D341Med (cell line): ENCODE measurements around the gene RAB30.

Experiments
- DNase-seq: peaks from one replicate; pipeline ENCODE4 v3.0.0; 2012; ENCODE audit warnings: low spot score

The RAB30 gene

DNA sequence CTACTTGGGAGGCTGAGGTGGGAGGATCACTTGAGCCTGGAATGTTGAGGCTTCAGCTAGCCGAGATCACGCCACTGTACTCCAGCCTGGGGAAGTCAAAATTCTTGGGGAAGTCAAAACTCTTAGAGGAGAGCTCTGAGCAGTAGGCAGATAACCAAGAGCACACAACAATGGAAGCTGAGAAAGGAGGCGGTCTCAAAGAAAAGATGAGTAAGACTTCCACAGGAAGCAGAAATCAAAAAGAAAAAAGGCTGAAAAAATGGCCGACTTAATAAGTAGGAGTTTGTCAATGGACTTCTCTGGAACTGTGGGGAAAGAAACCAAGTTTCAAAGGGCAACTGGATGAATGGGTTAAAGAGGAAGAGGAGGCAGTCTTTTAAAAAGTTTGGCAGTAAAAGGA, 32.1 kb downstream of the RAB30 start:
- no peak for DNase-seq

DNA sequence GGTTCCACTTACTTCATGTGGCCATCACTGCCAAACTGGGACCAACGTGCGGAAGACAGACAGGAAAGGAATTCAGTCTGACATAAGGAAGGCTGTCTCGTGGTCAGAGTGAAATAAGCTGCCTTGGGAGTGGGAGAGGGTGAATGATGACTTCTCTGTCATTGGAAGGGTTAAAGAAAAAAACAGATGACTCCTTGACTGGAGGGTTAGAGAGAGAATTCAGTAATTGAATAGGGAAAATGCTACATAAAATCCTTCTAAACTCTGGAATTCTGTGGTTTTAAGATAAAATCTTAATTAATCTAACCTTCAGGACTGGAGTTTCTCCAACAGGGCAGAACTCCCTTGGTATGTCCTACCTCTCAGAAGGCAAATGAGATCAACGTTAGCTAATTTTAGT, 33.8 kb downstream of the RAB30 start:
- DNase-seq = no peak

DNA sequence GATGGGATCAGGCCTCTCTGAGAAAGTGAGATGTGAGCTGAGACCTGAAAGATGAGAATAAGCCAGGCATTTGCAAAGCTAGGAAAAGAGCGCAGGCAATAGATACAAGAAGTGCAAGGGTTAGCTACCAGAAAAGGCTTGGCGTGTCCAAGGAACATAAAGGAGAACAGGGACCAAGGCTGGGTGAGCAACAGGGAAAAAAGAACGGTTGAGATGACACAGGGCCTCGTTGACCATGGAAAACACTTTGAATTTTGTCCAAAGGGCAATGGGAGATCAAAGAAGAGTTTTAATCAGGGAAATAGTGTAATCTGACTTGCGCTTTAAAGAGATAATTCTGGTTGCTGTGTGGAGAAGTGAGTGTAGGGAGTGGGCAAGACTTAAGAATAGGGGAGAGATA, 35.0 kb downstream of the RAB30 start:
- no peak for DNase-seq

DNA sequence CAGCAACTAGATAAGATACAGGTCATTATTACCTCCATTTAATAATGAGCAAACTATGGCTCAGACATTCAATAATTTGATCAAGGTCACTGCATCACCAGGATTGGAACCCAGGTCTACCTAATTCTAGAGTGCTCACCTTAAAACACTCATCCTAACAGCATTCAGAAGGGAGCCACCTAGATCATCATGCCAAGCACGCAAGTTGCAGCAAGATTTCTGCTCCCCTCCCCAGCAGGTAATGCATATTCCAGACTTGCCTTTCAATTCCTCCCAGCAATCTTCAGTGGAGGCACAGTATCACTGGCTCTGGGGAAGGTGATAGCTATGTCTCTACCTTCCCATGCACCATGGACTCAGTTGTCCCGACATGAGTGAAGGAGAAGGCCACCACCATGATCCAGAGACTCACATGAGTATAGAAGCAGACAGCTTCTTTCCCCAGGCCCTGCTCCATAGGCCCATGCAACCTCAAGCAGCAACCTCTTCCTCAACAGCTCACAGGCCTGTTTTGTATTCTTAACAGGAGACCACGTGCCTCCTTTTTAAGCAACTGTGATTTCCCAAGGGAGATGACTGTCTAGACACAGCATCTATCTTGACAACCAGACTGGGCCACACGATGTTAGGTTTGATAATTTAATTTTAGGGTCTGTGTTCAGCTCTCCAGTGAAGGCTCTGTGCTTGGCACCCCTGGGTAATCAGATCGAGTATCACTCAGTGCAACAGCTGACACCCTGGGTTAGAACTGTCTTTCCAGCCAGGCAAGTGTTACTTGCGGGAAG, 36.4 kb downstream of the RAB30 start:
- DNase-seq = no peak

DNA sequence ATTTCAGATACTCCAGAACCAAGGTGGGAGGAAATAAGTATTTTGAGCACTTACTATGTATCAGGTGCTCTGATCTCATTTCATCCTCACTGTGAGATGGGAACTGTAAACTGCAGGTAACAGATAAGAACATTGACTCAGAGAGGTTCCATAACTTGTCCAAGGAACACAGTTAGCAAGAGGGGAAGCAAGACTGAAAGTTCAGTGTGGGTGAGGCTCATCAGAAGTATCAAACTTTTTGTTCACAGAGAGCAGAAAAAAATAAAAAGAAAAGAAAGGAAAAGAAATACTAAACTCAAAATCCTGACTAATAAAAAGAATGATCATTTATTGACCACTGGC, 37.1 kb downstream of the RAB30 start:
- DNase-seq = no peak

GRCh38 chr11:83033972-83034672, 37.6 kb downstream of the RAB30 start:
- peak; percentile 50 for DNase-seq

GRCh38 chr11:83033371-83033770, 38.3 kb downstream of the RAB30 start:
- DNase-seq = no peak

GRCh38 chr11:83031127-83031526, 40.6 kb downstream of the RAB30 start:
- DNase-seq = no peak

GRCh38 chr11:83027794-83028193, 43.9 kb downstream of the RAB30 start:
- no peak for DNase-seq

- no peak for DNase-seq
These were observed 44.4 kb downstream of the RAB30 start for GRCh38 chr11:83027289-83027688.

GRCh38 chr11:83026229-83026628, 45.5 kb downstream of the RAB30 start:
- no peak for DNase-seq

DNA sequence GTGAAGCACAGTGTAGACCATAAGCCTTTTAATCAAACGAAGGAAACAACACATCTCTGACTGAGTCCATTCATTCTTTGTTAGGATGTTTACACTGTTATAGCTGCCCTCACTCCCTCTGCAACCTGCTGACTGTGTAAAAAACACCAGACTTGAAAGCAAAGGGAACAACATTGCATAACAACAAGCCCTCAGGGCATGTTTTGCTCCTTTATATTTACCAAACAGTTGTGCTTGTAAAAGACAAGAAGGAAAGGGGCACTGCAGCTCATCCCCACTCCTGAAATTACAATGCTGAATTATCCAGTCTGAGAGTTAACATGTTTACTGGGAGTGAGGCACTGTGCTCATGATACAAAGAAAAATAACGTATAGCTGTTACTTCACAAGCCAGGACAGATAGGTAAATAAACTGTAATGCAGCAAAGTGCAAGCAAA, 46.4 kb downstream of the RAB30 start:
- DNase-seq = no peak

GRCh38 chr11:83024270-83024854, 47.3 kb downstream of the RAB30 start:
- DNase-seq = no peak

DNA sequence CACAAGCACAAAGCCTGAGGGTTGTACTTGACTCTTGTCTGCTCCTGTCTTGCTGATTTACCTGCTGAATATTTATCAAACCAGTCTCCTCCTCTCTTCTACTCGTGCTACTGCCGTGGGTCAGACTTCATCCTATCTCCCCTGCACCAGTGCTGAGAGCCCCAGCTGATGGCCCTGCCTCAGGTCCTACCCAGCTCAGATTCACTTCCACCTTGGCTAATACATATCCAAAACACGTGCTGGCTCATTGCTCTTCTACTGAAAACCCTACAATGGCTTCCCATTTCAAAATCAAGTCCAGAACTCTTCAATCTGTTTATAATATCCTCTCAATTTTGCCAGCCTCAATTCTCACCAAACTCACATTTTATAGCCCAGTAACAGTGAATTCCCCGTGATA, 48.3 kb downstream of the RAB30 start:
- no peak for DNase-seq

GRCh38 chr11:83021780-83022125, 49.9 kb downstream of the RAB30 start:
- no peak for DNase-seq

- no peak for DNase-seq
These were observed 50.5 kb downstream of the RAB30 start for GRCh38 chr11:83020942-83021779.

DNA sequence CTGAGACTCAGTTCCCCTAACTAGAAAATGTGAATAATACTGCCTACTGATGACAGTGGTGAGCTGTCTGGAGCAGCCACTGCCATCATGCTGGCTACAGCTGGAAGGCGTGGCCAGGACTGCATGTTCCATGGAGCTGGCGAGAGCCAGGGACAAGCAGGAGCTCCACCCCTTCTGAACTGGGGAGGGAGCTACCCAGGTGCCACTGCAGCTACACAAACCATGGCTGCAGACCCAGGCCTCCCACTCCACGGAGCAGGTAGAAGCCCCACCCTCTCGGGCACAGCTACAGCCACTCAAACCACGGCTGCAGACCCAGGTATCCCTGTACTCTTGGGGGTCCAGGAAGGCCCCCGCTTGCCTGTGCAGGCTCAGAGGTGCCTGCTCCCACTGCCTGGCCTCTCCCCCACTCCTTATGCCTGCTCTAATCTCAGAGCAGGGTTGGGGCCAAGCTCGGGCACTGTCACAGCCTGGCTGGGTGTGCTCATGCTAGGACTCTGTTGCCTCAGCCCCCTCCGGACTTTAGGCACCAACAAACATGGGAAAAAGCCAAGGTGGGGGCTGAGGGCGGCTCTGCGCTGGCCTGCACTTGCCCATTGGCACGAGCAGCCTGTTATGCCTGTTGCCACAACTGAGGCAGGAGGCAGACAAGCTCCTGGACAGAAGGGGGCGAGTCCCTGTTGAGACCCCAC, 51.7 kb downstream of the RAB30 start:
- no peak for DNase-seq

- no peak for DNase-seq
These were observed 56.7 kb downstream of the RAB30 start for GRCh38 chr11:83014951-83015350.

DNA sequence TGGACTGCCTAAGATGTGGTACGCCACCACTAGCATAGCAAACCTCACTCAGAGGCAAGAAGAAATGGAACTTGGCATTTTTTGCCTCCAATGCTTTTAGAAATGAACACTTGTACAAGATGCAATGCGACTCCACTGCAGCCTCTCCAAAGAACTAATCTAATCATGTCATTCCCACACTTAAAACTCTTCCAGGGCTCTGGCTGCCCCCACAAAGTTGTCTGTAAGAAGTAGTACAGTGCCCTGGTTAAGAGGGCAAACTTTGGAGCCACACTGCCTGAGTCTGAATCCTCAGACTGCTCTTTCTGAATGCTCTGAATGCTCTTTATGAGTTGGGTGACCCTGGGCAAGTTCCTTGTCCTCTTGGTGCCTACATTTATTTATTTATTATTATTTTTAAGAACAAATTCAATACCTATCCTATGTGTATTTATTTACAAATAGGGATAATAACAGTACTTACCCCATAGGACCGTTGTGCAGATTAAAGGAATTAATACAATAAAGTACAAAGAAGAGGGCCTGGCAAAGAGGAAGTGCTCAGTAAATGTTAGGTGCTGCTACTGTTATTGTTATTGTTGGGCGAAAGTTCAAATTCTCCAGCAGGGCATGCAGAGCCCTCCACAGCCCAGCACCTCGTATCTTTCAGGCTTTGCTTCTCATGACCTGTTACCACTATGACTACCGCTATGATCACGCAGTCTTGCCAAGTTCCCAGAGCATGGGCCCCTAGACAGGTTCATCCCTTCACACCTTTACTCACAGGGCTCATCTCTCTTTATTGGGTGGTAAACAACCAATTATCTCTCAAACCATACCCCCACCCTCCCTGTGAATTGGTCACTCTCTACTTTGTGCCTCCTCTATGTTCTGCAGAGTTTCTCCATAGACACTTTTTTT, 59.3 kb downstream of the RAB30 start:
- no peak for DNase-seq

GRCh38 chr11:83011333-83012167, 60.1 kb downstream of the RAB30 start:
- no peak for DNase-seq
